ENCODE results near the gene PRAMEF11. TPM values are rescaled to one million over a fixed set of nuclear protein-coding genes. Genes with fewer than 3 reads are reported as not detected.
"Not testable (repeated sequence)": the region's sequence is repeated elsewhere in the genome, so short reads cannot be mapped to it uniquely, and the experiment has no call there.

Gene PRAMEF11
- polyA plus RNA-seq (ENCODE audit: insufficient read length in 3 of 3), result not detected
- long read RNA-seq, donor 1, result 0 reads
- long read RNA-seq, donor 2, result 0 reads
- long read RNA-seq, donor 3, result 0 reads
- long read RNA-seq, donor 4, result 0 reads
- long read RNA-seq, donor 5, result 0 reads
- long read RNA-seq, donor 6, result 0 reads
- long read RNA-seq, donor 7, result 0 reads
- long read RNA-seq, donor 8, result 0 reads
- long read RNA-seq, donor 9, result 0 reads
- long read RNA-seq, donor 10, result 0 reads
- long read RNA-seq, donor 11, result 0 reads
- long read RNA-seq, donor 12, result 0 reads
- long read RNA-seq, donor 13, result 0 reads
- long read RNA-seq, donor 14, result 0 reads
- long read RNA-seq, donor 15, result 0 reads
- long read RNA-seq, donor 16, result 0 reads

DNA sequence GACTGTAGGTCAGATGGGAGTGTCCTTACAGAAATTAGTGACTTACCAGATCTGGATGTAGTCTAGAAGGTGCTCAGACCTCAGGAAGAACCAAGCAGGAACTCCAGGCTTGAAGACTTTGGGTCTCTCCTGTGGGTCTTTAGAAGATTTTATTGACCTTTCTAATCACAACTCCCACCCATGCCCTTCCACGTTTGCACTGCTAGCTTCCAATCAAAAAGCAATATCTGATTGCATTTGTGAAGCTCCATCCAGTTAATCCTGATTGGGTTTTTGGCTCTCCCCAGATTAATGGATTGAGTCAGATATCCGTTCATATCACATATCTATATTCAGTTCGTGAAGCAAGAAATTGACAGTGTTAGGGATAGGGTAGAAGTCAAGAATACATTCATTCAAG is at the start of gene PRAMEF11:
PRAMEF11 (minus strand) TSS at position 101 of the 400 bp plus-strand sequence. CDS start 2,621 bp downstream, outside the sequence.
- not testable (repeated sequence) for DNase-seq

GRCh38 chr1:12878453-12878852 is 47.2 kb upstream of the PRAMEF11 start:
- not testable (repeated sequence) for DNase-seq

DNA sequence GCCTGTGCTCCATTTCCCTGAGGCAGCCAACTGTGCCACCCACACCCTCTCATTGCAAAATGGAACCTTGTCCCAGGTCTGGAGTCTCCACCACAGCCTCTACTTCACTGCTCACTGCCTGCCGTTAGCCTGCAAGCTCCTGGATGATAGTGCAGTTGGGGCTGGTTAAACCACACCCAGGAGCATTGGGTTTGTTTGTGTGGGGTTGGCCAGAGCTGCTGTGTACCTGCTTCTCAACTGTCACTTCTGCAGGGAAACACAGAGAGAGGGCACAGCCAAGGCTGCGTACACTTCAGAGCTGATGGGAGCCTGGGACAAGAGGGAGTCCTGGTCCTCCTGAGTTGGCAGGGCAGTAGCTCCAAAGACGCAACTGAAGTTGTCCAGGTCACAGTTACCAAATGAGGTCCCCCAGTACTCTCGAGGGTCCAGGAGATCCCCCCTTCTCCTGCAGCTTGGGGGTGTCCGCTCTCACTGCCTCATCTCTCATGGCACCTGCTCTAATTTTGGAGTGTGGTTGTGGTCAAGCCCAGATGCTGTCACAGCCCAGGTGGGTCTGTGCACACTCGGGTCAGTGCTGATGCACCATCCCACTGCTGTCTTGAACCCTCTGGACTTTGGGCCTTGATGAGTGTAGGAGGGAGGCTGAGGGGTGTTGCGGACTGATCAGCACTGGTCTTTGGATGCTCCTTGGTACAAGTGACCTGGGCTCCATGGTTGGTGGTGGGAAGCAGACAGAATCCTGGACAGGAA is 32.1 kb upstream of the PRAMEF11 start:
- not testable (repeated sequence) for DNase-seq

DNA sequence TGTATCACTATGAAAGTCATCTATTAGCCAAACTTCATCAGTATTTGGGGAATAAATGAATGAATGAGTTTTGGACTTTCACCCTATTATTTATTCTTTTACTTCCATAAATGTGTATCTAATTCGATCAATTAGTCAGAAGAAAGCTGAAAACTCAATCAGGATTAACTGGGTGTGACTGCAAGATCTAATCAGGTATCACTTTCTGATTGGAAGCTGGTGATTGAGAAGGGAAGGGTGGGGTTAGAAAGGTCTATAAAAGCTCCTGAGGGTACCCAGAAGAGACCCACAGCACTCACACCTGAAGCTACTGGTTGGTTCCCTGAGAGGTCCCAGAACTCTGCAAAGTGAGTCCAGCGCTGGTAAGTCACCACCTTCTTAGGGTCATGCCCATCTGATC is 25.6 kb upstream of the PRAMEF11 start, which contains the start of gene PRAMEF2:
PRAMEF2 (plus strand) TSS at position 301 of the 400 bp plus-strand sequence. CDS start 1,924 bp downstream, outside the sequence.
- not testable (repeated sequence) for DNase-seq

- DNase-seq, result no peak
These were observed 20.6 kb upstream of the PRAMEF11 start for GRCh38 chr1:12851779-12852178.

DNA sequence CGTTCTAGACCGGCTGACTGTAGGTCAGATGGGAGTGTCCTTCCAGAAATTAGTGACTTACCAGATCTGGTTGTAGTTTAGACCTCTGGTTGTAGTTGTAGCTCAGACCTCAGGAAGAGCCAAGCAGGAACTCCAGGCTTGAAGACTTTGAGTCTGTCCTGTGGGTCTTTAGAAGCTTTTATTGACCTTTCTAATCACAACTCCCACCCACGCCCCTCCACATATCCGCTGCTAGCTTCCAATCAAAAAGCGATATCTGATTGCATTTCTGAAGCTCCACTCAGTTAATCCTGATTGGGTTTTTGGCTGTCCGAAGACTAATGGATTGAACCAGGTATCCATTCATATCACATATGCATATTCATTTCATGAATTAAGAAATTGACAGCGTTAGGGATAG is 17.4 kb upstream of the PRAMEF11 start, which contains the start of gene HNRNPCL1:
HNRNPCL1 (minus strand) TSS at position 101 of the 400 bp plus-strand sequence. CDS start 431 bp downstream, outside the sequence.
- not testable (repeated sequence) for DNase-seq

GRCh38 chr1:12833251-12833650 is 2.0 kb upstream of the PRAMEF11 start:
- DNase-seq, result not testable (repeated sequence)

- DNase-seq, result not testable (repeated sequence)
These were observed 12.1 kb downstream of the PRAMEF11 start for GRCh38 chr1:12819061-12819460.

- DNase-seq, result no peak
These were observed 19.8 kb downstream of the PRAMEF11 start for GRCh38 chr1:12811409-12811784.

- DNase-seq, result no peak
These were observed 20.4 kb downstream of the PRAMEF11 start for GRCh38 chr1:12810691-12811408.

GRCh38 chr1:12809933-12810332 is 21.3 kb downstream of the PRAMEF11 start:
- DNase-seq, result no peak

DNA sequence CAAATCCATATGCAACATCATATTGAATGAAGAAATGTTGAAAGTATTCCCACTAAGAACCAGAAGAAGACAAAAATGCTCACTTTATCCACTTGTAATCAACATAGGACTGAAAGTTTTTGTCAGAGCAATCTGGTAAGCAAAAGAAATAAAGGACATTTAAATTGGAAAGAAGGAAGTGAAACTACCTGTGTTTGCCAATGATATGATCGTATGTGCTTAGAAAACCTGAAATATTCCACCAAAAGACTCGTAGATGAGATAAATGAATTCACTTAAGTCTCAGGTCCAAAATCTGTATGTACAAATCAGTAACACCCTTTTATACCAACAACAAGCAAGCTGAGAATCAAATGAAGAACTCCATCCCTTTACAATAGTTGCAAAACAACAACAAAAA is 31.5 kb downstream of the PRAMEF11 start:
- DNase-seq, result no peak

DNA sequence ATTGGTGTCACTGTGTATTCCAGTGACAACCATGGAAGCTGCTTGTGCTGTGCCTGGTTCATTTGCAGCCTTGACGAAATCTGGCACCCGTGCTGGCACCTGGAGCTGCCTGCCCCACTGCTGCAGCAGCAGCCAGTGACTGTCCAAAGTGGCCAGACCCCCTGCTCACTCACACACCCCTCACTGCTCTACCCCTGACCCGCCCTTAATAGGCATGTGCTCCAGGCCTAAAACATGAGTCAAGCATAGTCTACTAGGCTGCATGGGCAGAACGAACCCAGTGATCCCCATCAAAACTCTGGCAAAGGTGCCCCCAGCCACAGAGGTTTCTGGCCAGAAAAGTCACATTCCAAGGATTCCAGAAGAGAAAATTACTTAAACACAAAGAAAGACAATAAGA is 32.3 kb downstream of the PRAMEF11 start:
- DNase-seq, result no peak

DNA sequence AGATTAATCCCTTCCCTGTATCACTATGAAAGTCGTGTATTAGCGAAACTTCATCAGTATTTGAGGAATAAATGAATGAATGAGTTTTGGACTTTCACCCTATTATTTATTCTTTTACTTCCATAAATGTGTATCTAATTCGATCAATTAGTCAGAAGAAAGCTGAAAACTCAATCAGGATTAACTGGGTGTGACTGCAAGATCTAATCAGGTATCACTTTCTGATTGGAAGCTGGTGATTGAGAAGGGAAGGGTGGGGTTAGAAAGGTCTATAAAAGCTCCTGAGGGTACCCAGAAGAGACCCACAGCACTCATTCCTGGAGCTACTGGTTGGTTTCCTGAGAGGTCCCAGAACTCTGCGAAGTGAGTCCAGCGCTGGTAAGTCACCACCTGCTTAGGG is 40.1 kb downstream of the PRAMEF11 start, which contains the start of gene PRAMEF1:
PRAMEF1 (plus strand) TSS at position 301 of the 400 bp plus-strand sequence. CDS start 1,831 bp downstream, outside the sequence.
- DNase-seq, result not testable (repeated sequence)

- DNase-seq, result not testable (repeated sequence)
These were observed 46.5 kb downstream of the PRAMEF11 start for GRCh38 chr1:12784729-12785128.

DNA sequence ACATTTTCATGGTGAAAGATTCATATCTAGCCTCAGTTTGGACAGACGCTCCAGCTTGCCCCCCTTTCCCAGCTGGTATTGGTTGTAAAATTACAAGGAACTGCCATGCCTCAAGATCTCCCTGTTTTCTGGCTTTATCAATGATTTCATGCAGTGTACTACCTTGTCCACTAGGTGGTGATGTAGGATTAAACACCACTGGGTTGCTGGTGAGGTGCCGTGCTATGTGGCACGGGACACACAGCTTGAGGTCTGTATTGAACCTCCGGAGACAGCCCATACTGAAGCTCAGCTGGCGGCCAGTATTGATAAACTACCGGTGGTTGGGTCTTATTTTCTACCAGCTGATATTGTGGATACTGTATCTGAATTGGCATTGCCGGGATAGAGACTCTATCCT is 47.4 kb downstream of the PRAMEF11 start:
- not testable (repeated sequence) for DNase-seq

DNA sequence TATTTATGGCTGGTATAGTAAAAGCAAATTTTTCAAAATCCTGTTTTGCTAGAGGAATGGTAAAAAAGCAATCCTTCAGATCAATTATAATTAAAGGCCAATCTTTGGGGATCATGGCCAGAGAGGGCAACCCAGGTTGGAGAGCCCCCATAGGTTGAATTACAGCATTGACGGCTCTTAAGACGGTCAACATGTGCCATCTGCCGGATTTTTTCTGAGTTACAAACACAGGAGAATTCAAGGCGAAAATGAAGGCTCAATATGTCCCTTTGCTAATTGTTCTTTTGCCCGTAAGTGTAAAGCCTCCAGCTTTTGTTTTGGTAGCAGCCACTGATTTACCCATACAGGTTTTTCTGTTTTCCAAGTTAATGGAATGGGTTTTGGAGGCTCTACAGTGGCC is 49.7 kb downstream of the PRAMEF11 start:
- not testable (repeated sequence) for DNase-seq

DNA sequence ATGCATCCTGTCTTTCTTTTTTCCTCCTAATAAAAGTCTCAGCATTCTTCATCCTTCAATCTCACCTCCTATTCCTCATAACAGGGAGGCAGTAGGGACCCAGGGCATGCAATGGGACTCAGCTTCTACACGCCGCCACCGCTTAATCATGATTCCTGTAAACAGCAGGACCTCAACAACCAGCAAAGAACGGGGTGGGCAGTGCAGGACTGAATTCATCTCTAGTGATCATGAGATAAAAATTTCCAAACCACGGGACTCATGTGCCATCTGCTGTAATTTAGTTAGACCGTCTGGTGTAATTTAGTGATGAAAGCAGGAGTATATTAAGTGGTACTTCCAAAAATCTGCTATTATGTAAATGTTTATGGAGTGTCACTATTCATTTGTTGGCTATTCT is 52.3 kb downstream of the PRAMEF11 start:
- DNase-seq, result no peak

DNA sequence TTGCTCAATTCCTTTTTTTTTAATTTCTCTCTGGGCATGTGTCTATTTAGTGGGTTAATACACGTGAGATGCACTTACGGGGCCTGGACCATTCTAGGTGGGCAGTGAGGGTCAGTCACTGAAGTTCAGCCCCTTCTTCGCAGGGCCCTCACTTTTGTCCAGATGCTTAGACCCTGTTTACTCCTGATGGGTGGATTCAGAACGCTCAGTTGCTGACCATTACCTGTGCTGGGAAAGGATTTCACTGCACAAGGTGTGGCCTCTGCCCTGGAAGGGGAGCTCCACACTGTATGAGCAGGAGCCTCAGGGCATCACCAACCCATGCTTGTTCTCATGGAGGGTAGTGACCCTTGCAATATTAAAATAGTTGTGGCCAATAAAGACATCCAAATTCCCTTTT is 53.1 kb downstream of the PRAMEF11 start:
- DNase-seq, result no peak

DNA sequence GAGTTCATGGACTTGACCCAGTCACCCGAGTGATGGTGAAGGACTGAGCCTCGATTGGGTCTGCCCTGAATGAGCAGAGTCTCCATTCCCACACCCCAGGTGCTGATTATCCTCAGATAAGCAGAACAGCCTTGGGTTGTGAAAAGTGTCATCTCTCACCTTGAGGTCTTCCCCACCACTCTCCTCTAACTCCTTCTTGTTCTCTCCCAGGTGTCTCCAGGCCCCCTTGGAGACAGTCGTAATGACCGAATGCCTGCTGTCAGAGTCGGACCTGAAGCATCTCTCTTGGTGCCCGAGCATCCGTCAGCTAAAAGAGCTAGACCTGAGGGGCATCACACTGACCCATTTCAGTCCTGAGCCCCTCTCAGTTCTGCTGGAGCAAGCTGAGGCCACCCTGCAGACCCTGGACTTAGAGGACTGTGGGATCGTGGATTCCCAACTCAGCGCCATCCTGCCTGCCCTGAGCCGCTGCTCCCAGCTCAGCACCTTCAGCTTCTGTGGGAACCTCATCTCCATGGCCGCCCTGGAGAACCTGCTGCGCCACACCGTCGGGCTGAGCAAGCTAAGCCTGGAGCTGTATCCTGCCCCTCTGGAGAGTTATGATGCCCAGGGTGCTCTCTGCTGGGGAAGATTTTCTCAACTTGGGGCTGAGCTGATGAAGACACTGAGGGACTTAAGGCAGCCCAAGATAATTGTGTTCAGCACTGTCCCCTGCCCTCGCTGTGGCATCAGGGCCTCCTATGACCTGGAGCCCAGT is 54.2 kb downstream of the PRAMEF11 start:
- no peak for DNase-seq

GRCh38 chr1:12775443-12775842 is 55.8 kb downstream of the PRAMEF11 start:
- DNase-seq, result no peak
